ENCODE results near the gene ST3GAL3. TPM values are rescaled to one million over a fixed set of nuclear protein-coding genes. Genes with fewer than 3 reads are reported as not detected.

The ST3GAL3 gene
- total and polyA plus RNA-seq, 8 donors, result 1.6 to 68.3 (median 6.7) TPM

- DNase-seq, result no peak
- no peaks in the 10 kb centered on the region for H3K36me3 ChIP-seq
- TF ChIP-seq EP300 (IDR thresholded peaks at IDR 0.05) (no peak), CTCF (IDR thresholded peaks at IDR 0.05) (no peak), POLR2AphosphoS5 (IDR thresholded peaks at IDR 0.05) (no peak), POLR2A (IDR thresholded peaks at IDR 0.05) (no peak)
- intact Hi-C loops (cut with DNase I; ENCODE audit: low total_unique reads), result no loop called here
- H3K4me3 ChIP-seq, result no peak overlapping the region
- H3K9me3 ChIP-seq, result no peaks in the 10 kb centered on the region
- peak overlapping the region in 3 of 5 donors; percentile 20 to 38 (median 32) for H3K27ac ChIP-seq
- 76 to 84% (median 81%) methylated on average over 13 of the region's 13 CpGs for WGBS, 5 donors
- peaks cover 0 to 22% (median 0%) of the 10 kb centered on the region in 4 donors for H3K4me1 ChIP-seq
- no peaks in the 10 kb centered on the region for H3K27me3 ChIP-seq
Observed at GRCh38 chr1:43786201-43786958, 79.0 kb downstream of the ST3GAL3 start.

DNA sequence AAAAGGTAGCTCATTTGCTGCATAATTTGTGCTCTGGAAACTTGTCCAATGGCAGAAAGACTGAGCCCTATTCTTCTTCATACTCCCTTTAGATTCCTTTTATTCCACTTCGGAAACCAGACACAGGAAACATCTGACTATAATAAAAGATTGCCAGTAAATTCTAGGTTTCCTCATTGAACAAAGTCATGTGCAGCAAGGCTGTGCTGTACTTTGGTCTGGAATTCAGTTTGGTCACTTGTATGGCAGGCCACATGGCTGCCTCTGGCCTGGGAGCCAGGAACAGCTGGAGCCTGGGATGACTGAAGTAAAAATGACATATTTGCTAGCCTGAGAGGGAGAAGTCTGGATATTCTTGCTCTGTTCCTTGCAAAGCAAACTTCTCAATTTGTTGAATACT is 79.6 kb downstream of the ST3GAL3 start:
- 42 to 78% (median 61%) methylated on average over 1 of the region's 1 CpG for WGBS, 5 donors
- H3K4me1 ChIP-seq, result peaks cover 0 to 22% (median 0%) of the 10 kb centered on the region in 4 donors
- TF ChIP-seq POLR2AphosphoS5 (IDR thresholded peaks at IDR 0.05) (no peak), CTCF (IDR thresholded peaks at IDR 0.05) (no peak), POLR2A (IDR thresholded peaks at IDR 0.05) (no peak), EP300 (IDR thresholded peaks at IDR 0.05) (no peak)
- H3K4me3 ChIP-seq, result no peak overlapping the region
- intact Hi-C loops (cut with DNase I; ENCODE audit: low total_unique reads), result no loop called here
- H3K9me3 ChIP-seq, result no peaks in the 10 kb centered on the region
- DNase-seq, result peak in 1 of 2 donors; percentile 62
- no peaks in the 10 kb centered on the region for H3K36me3 ChIP-seq
- peak overlapping the region in 3 of 5 donors; percentile 20 to 38 (median 32) for H3K27ac ChIP-seq
- no peaks in the 10 kb centered on the region for H3K27me3 ChIP-seq

GRCh38 chr1:43789604-43790550 is 82.5 kb downstream of the ST3GAL3 start:
- intact Hi-C loops (cut with DNase I; ENCODE audit: low total_unique reads), result no loop called here
- 81 to 92% (median 90%) methylated on average over 3 of the region's 3 CpGs for WGBS, 5 donors

More at GRCh38 chr1:43789604-43790550, 82.5 kb downstream of the ST3GAL3 start:
- no peak overlapping the region for H3K27ac ChIP-seq
- H3K4me1 ChIP-seq, result peaks cover 0 to 15% (median 0%) of the 10 kb centered on the region in 4 donors
- TF ChIP-seq POLR2AphosphoS5 (IDR thresholded peaks at IDR 0.05) (no peak), EP300 (IDR thresholded peaks at IDR 0.05) (no peak), POLR2A (IDR thresholded peaks at IDR 0.05) (no peak), CTCF (IDR thresholded peaks at IDR 0.05) (no peak)
- no peak overlapping the region for H3K4me3 ChIP-seq
- peaks cover 0 to 11% (median 4%) of the 10 kb centered on the region in 4 donors for H3K36me3 ChIP-seq
- no peaks in the 10 kb centered on the region for H3K9me3 ChIP-seq
- H3K27me3 ChIP-seq, result no peaks in the 10 kb centered on the region
- DNase-seq, result no peak
